ENCODE measurements around the gene TBC1D24.

The TBC1D24 gene

GRCh38 chr16:2483939-2484897 lies 9.3 kb downstream of the TBC1D24 start:
- no peak for DNase-seq (ENCODE audit: low spot score)

GRCh38 chr16:2484898-2485508 lies 10.1 kb downstream of the TBC1D24 start:
- peak; percentile 78 for DNase-seq (ENCODE audit: low spot score)

DNA sequence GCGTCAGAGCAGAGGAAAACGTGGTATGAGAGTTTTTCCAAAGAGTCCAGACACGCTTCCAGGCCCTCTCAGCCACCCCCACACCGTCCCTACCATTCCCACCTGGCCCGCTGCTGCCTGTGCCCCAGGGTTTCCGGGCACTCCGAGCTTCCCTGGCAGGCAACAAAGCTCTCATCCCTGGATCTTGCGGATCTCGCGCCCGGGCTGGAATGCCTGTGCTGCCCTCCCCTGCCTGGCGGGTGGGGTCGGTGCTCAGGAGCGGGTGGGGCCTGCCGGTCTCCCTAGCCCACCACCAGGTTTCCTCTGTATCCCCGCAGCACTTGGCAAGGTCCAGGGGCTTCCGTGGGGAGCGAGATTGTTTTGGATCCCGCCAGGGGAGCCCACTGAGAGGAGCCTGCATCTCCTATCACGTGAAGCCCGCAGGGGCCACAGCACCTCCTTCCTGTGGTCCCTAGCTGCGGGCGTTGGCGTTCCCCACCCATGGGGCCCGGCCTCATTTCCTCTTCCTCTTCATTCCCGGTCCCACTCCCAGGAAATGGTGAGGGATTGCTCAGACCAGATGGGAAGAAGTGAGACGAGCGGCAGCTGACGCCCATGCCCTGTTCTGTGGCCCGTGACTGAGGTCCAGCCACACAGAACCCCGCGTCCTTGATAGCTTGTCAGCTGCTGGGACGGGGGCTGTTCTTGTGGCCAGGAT lies 11.0 kb downstream of the TBC1D24 start:
- DNase-seq (ENCODE audit: low spot score) = no peak

DNA sequence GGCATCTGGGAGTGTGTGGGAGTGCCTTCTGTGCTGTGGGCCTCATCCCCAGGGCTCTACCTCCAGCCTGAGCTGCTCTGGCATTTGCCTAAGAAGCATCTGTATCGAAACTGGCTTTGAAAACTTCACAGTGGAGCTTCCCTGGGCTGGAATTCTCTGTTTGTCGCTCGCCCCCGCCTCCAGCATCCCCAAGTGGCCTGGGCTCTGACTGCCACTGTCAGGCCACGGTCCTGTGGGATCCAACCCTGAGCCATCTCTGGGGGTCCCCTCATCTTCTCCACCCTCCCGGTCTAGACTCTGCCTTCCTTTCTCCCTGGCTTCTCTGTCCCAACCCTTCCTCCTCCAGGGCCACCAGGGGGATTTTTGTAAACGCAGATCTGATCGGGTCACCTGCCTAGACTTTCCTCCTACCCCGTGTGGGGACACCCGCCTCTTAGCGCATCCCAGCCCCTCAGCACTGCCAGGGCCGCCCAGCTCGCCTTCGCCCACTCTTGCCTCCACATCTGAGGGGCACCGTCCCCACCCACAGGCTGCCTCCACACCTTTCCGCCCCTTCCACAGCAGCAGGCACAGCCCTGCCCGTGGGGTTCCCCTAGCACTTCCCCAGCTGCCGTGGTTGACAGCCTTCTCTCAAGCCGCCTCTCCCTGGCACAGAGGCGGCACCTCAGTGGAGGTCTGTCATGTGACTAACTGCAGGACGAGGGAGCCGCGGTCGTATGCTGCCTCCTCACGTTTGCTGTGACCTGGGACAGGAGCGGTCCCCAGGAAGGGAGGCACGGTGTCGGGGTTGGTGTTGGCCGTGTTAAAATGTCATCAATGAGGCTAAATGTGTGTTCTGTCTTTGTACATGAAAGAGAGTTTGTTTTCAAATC lies 12.0 kb downstream of the TBC1D24 start:
- no peak for DNase-seq (ENCODE audit: low spot score)

GRCh38 chr16:2487517-2487842 lies 12.6 kb downstream of the TBC1D24 start:
- DNase-seq (ENCODE audit: low spot score) = no peak

DNA sequence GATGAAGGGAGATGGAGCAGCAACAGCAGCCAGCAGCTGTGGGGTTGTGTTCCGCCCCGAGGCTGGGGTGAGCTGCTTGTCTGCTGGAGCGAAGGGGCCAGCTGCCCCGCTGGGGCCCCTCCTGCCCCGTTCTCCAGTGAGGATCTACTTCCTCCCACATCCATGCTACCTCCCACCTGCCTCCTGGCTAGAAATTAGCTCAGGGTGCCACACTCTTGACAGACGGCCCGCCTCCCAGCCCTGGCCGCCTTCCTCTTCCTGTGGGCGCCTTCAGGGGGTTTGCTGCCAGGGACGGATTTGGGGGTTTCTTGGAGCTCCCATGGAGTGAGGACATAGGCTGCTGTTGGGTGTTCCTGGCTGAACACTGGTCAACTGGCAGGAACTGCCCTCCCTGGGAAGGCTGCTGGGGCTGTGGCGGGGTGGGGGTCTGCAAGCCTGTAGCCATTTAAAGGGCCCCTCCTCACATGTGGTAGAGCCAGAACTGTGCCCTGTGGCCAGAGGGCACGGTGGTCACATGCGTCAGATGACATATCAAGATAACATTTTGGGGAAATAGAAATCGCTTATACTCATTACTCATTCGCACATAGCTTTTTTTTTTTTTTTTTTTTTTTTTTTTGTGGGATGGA lies 13.1 kb downstream of the TBC1D24 start:
- DNase-seq (ENCODE audit: low spot score) = no peak

DNA sequence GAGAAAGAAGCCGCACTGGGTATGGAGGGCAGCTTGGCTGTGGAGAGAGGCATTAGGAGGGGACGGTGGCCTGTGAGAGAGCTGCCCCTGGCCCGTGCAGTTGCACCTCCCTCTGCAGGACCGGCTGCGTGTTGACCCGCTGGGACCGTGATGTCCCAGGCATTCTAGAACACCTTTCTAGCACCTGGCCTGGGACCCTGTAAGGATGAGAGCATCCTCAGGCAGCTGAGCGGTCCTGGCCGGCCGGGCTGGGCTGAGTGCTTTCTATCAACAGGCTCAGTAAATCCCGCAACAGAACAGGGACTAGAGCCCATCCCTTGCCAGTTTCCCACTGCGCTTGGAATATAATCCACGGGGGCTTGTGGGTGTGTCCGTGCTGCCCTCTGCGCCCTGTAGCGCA lies 14.7 kb downstream of the TBC1D24 start:
- no peak for DNase-seq (ENCODE audit: low spot score)

DNA sequence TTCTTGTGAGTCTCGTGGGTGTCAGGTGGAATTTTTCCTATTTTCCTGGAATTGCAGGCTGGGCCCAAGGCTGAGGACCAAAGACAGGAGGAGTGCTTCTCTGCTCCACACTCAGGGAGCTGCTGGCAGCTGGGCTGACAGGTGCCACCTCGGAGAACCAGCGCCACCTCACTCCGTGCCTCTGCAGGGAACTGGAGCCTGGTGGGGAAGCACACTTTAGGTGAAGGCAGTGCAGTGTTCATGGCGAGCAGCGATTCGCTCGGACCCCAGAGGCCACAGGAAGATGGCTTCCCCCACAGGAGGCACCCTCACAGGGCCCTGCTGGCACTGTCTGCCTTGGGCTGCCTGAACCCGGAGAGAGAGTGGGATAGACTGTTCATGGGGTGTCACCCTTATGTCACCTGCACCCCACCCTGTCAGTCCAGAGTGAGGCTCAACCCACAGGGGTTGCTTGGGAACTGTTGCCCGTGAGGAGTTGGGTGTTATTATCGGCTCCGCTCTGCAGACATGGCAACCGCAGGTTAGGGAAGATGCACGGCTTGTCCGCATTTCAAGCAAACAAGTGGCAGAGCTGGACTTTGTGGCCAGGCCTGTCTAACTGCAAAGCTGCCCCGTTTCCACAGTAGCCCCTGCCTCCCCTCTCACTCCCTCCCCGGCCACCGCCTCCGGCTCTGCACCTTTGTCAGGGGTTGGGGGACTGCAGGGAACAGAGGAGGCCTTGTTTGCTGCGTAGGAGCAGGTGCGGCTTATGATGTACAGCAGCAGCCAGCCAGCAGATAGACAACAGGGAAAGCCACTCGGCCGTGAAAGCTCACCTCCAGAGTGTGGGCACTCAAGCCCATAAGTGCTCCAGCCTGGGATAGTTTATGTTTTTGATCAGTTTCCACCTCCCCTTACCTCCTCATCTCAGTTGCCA lies 15.5 kb downstream of the TBC1D24 start:
- no peak for DNase-seq (ENCODE audit: low spot score)

DNA sequence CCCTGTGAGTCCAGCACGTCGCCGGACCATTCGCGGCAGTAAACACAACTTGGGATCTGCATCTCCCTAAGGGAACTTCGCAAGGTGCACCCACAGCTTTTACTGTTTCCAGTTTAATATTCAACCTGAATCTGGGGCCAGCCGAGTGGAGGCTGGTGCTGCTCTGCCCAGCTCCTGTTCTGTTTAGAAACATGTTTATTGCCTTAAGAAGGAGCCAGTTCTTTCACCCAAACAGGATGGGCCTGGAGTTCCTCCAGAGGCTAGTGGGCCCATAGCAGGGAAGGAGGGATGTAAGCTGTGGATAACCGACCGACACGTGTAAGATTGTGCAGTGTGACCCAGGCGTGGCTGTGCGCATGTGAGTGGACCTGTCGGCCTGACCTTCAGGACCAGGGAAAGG lies 17.4 kb downstream of the TBC1D24 start:
- DNase-seq (ENCODE audit: low spot score) = no peak

- DNase-seq (ENCODE audit: low spot score) = no peak
These were observed 18.7 kb downstream of the TBC1D24 start for GRCh38 chr16:2493605-2494004.

DNA sequence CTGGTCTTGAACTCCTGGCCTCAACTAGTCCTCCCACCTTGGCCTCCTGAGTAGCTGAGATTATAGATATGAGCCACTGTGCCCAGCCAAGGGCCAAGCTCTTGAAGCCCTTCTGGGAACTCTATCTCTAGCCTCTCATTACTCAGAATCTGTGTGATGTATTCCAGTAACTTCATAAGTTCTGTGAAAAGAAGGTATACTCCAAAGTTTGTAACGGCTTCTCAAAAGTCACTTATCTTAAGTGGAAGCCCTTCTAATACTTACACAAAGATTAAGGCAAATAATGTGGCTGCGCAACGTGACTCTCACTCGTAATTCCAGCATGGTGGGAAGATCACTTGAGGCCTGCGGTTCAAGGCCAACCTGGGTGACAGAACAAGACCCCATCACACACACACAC lies 19.7 kb downstream of the TBC1D24 start:
- DNase-seq (ENCODE audit: low spot score) = no peak

DNA sequence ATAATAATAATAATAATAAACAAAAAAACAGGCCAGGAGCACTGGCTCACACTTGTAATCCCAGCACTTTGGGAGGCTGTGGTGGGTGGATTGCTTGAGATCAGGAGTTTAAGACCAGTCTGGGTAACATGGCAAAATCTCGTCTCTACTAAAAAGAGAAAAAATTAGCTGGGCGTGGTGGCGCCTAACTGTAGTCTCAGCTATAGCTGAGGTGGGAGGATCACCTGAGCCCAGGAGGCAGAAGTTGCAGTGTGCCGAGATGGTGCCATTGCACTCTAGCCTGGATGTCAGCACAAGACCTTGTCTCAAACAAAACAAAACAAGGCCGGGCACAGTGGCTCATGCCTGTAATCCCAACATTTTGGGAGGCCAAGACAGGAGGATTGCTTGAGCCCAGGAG lies 20.1 kb downstream of the TBC1D24 start:
- no peak for DNase-seq (ENCODE audit: low spot score)

DNA sequence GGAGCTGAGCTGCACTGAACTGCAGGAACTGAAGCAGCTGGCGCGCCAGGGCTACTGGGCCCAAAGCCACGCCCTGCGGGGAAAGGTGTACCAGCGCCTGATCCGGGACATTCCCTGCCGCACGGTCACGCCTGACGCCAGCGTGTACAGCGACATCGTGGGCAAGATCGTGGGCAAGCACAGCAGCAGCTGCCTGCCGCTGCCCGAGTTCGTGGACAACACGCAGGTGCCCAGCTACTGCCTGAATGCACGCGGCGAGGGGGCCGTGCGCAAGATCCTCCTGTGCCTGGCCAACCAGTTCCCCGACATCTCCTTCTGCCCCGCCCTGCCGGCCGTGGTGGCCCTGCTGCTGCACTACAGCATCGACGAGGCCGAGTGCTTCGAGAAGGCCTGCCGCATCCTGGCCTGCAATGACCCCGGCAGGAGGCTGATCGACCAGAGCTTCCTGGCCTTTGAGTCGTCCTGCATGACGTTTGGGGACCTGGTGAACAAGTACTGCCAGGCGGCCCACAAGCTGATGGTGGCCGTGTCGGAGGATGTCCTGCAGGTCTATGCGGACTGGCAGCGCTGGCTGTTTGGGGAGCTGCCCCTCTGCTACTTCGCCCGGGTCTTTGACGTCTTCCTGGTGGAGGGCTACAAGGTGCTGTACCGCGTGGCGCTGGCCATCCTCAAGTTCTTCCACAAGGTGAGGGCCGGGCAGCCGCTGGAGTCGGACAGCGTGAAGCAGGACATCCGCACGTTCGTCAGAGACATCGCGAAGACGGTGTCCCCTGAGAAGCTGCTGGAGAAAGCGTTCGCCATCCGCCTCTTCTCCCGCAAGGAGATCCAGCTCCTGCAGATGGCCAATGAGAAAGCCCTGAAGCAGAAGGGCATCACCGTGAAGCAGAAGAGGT lies 21.5 kb downstream of the TBC1D24 start:
- DNase-seq (ENCODE audit: low spot score) = no peak

GRCh38 chr16:2497116-2497630 lies 22.2 kb downstream of the TBC1D24 start:
- no peak for DNase-seq (ENCODE audit: low spot score)

GRCh38 chr16:2497695-2498484 lies 23.0 kb downstream of the TBC1D24 start:
- no peak for DNase-seq (ENCODE audit: low spot score)

GRCh38 chr16:2498531-2499253 lies 23.8 kb downstream of the TBC1D24 start:
- DNase-seq (ENCODE audit: low spot score) = no peak

DNA sequence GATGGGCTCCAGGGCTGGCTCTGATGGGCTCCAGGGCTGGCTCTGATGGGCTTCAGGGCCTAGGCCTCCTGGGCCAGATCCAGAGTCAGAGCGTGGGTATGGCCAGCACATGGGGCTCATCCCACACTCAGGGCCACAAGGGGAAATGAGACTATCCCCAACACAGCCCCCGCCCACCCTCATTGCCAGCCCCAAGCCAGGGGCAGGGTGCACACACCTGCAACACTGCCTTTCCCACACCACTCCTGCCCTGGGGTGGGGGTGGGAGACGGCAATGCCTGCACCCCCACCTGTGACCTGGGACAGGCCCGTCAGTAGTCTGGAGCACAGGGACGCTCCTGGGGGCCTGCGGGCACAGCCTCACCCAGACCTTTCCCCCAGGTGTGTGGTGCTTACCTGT lies 24.5 kb downstream of the TBC1D24 start:
- no peak for DNase-seq (ENCODE audit: low spot score)
